ENCODE results near the gene THAP3.

Gene THAP3

GRCh38 chr1:6612641-6613360 is 11.9 kb upstream of the THAP3 start:
- DNase-seq = peak in 5 of 14 donors; percentile 54 to 84 (median 80)

DNA sequence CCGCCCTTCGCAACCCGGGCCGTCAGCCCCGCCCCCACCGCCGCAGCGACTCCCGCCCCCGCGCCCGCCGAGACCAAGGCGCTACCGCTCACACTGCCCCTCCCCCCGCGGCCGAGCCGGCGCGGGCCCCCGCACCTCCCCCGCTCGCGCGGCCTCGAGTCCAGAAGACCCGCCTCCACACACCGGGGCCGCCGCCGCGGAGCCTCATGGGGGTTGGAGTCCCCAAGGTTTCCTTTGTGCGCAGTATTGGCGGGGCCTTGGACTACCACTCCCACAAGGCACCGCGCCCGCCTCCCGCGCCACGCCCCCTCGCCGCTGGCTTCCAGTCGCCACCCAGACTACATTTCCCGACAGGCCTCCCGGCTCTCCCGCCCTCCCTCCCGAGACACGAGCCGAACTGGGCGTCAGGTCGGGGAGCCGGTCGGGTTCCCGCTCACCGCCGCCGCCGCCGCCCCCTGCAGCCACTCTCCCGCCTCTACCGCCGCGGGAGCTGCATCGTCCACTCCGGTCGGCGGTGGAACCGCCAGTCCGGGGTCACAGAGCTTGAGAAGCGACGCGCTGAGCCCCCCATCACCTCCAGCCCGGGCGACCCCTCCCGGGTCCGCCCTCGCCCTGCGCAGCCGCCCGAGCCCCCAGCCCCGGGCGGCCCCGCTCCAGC is 11.2 kb upstream of the THAP3 start, which contains the start of gene PHF13:
Gene PHF13, plus strand, starts transcription at position 371 of the 658 bp plus-strand sequence. CDS start 336 bp downstream, outside the sequence.
- DNase-seq = peak; percentile 96 to 100 (median 99)

DNA sequence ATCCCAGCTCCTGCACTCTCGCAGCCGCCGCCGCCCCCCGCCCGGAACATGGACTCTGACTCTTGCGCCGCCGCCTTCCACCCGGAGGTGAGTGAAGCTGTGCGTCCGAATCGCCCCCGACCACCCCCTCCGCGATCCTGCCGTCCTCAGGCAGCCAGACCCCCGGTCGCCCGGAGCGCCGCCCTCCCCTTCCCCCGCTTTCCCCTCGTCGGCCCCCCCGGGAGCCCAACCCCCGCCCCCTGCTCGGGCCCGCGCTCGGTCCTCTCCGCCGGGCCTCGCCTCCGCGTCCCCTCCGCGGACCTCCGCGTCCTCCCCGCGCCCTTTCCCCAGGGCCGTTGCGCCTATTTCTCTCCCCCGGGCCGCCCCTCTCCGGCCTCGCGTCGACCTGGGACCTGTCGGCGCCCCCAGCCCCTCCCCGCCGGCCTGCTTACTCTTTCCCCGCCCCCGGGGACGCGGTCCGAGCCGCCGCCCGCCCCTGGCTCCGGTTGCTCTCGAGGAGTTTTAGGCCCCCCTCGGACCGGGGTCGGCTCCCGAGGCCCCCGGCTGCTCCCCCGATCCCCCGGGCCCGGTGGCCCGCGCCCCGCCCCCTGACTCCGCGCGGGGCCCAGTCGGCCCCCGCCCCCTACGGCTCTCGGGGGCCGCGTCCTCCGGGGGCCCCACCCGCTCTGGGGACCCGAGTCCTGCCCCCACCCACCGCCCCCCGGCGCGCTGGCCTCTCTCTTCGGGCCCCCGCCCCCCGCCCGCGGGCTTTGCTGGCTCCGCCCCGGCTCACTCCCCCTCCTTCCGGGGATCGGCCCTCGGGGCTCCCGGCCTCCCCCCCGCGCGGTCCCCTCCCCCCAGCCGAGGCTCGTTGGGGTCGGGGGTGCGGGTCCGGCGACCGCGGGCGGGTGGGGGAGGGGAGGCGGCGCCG is 10.4 kb upstream of the THAP3 start:
- peak in 4 of 14 donors; percentile 22 to 67 (median 58) for DNase-seq

DNA sequence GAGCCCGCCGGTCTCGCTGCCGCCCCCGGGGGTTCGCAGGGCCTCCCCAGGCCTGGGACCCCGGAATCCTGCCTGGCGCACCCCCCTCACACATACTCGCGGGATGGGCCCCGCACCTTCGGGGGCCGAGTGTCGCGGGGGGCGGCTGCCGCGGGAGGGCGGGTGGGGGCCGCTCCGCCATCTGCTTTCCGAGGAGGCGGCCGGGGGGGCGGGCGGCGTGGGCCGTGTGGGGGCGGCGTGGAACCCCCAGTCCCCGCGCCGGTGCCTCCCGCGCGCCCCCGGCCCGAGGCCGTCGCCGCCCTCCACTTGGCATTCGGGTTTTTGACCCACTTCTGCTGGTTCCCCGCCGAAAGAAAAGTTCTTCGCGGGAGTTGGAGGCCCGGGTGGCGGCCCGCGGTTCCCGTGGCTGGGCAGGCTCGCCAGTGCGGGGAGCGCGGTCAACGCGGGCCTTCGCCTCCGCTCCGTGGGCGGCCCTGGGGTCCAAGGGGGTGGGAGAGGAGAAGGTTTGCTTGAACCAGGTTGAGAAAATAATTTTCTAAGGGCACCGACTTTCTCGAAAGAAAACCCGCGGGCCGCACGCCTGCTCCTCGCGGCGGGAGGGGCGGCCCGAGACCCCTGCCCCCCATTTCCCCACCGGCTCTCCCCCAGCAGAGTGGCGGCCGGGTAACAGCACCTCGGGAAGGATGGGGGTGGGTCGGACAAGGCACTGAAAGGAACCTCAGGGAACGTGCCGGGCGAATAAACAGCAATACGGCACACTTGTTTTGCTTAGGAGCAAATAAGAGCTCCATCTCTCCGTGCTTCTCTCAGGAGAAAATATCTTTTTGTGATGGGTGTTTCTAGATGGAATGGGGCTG is 9.5 kb upstream of the THAP3 start:
- peak in 2 of 14 donors; percentile 48 to 50 for DNase-seq

DNA sequence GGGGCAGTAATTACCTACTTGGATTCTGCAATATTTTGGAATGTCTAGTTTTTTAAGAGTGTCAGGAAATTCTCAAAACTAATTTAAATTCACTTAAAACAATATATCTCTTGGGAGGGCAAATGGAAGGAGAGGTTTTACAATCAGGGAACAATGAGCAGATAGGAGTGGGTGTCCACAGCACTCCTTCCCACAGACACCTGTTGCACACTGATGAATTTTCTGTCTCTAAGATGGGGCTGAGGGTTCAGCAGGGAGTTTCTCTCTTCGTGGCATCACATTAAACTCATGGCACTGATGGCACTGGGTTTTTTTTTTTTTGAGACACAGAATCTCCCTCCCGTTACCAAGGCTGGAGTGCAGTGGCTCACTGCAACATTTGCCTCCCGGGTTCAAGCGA is 5.6 kb upstream of the THAP3 start:
- DNase-seq = no peak

DNA sequence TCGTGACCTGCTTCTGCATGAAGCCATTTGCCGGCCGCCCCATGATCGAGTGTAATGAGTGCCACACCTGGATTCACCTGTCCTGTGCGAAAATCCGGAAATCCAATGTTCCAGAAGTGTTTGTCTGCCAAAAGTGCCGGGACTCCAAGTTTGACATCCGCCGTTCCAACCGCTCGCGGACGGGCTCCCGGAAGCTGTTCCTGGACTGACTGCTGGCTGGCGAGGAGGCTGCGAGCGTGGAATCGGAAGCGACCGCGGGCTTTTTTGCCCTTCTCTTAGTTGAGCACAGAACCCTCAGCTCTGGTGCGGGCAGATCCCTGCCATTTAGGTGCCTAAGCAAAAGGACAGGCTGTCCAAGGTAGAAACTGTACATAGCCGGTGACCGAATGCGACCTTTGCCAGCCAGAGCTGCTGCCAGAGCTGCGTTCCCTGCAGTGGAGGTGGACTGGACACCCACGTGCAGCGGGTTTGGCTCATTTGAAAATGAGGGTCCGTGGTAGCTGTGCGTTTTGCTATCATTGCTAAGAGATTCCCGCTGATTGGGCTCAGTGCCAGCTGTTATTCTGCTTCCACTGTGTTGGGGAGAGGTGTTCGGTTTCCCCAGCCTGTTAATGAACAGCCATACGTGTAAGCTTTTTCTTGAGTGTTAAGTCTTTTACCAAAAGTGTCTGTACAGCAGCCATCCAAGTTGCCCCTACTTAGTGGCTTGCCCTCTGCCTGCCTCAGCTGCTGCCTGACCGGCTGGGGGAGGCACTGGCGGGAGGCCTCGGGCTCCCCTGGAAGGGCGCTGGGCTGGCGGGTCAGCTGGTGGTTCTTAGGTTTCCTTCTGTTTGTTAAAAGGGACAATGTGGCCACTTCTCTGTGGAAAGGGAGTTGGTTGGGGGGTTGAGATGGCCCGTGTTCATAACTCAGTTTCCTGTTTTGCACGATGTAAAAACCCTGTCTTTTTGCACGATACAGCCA is 3.0 kb upstream of the THAP3 start:
- no peak for DNase-seq

GRCh38 chr1:6622396-6623152 is 2.1 kb upstream of the THAP3 start:
- no peak for DNase-seq

DNA sequence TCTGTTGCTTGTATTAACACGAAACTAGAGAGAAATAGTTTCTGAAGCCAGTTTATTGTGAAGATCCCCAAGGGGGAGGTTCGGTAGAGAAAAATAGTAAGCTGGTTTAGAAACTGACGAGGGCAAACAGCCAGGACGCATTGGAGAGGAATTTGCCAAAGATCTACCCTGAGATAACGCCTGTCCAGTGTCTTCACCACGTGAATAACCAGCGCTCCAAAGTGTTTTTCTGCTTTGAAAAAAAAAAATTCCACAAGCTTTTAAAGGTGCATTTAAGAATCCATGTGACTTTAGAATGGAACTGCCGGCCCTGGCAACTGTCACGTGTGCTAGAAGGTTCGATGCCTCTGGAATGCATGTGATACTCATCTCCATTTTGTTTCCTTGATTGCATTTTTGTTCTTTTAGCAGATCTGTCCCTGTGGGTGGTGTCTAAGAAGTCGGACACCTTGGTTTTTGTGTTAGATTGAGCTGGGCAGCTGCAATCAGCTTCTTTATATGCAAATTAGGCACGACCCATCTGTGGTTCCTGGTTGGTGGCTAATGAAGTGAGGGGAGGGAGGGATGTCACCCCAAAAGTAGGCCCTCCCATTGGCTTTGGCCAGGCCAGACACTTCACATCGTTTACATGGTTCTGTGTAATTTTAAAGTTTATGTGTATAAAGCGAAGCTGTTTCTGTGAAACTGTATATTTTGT is 1.3 kb upstream of the THAP3 start:
- DNase-seq = no peak

DNA sequence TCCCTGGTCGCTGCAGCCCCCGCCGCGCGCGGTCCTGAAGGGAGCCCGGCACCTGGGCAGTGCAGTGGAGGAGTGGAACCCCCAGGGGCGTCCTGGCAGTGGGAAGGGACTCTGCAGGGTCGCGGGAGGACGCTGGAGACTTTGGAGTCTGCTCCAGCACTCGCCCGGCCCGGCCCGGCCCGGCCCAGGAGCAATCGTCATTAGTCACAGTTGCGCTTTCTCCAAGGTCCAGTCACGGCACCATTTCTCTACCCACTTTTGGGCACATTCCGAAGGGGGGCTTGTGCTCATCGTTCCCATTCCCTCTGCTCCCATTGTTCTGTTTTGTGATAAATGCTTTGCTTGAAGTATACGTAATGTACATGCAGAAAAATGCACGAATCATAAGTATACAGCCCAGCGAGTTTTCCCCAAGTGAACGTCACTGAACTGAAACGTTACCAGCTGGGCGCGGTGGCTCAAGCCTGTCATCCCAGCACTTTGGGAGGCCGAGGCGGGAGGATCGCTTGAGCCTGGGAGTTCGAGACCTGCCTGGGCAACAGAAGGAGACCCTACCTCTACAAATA is 999 bp downstream of the THAP3 start:
- peak in 2 of 14 donors; percentile 42 to 49 for DNase-seq

GRCh38 chr1:6627031-6627430 is 2.4 kb downstream of the THAP3 start:
- DNase-seq = no peak

DNA sequence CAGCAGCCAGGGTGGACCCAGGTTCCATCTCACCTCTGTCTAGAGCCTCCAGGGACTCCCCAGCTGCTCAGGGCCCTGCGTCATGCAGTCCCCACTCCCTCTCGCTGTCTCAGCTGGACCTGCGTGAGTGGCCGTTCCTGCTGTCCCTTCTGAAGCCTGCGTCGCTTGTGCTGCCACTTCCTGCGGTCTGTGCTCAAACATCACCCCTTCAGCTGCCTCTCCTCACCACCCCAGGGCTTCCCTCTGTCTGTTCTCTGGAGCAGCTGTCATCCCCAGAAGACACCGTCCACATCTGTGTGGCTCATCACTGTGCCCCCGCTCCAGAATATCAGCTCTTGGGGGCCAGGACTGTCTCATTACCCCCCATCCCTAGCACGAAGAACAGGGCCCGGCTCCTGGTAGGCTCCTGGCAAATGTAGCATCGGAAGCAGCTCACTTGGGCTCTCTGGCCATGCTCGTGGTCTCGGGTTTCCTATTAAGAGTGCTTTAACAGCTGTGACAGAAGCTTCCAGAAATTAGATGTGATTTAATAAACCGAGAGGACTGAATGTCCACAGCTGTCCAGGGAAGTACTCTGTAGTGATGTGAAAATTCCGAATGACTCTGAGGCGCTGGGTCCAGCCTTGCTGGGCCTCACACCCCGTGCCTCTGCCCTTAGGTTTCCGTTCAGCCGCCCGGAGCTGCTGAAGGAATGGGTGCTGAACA is 3.3 kb downstream of the THAP3 start:
- DNase-seq = no peak

- no peak for DNase-seq
Measured at GRCh38 chr1:6628971-6629479, 4.4 kb downstream of the THAP3 start.

- DNase-seq = no peak
Measured at GRCh38 chr1:6630027-6630426, 5.4 kb downstream of the THAP3 start.

DNA sequence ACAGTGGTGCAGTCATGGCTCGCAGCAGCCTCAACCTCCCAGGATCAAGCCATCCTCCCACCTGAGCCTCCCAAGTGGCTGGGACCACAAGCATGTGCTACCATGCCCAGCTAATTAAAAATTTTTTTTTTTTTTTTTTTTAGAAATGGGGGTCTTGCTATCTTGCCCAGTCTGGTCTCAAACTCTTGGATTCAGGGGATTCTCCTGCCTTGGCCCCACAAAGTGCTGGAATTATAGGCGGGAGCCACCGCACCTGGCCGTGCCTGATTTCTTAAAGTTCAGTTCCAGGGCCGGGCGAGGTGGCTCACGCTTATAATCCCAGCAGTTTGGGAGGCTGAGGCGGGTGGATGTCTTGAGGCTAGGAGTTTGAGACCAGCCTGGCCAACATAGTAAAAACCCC is 6.4 kb downstream of the THAP3 start:
- DNase-seq = no peak

DNA sequence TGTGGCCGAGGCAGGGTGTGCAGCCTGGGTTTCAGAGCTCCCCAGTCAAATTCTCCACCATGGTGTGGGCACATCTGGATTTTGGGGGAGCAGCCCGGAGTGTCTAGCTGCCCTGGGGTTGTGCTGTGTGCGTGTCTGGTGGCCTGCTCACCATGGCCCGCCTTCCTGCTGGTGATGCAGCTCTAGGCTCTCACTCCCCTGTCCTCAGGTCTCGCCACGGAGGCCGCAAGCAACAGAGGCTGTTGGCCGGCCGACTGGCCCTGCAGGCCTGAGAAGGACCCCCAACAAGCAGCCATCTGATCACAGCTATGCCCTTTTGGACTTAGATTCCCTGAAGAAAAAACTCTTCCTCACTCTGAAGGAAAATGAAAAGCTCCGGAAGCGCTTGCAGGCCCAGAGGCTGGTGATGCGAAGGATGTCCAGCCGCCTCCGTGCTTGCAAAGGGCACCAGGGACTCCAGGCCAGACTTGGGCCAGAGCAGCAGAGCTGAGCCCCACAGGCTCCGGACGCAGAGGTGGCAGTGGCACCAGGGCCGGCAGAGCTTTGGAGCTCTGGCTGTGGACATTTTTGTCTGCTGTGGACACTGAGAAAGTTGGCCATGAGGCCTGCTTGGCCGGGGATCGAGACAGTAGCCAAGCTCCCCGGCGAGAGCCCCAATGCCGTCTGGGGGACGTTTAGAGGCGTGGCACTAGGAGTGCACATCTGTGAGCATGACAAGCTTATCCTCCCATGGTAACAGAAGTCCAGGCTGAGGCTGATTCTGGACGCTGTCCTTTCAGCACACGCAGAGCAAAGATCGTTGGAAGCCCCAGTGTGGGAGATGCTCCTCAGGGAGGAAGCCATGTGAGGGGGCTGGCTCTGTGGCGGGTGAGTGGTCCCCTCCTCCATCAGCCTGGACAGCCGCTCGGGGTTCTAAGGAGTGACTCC is 8.2 kb downstream of the THAP3 start:
- DNase-seq = no peak

DNA sequence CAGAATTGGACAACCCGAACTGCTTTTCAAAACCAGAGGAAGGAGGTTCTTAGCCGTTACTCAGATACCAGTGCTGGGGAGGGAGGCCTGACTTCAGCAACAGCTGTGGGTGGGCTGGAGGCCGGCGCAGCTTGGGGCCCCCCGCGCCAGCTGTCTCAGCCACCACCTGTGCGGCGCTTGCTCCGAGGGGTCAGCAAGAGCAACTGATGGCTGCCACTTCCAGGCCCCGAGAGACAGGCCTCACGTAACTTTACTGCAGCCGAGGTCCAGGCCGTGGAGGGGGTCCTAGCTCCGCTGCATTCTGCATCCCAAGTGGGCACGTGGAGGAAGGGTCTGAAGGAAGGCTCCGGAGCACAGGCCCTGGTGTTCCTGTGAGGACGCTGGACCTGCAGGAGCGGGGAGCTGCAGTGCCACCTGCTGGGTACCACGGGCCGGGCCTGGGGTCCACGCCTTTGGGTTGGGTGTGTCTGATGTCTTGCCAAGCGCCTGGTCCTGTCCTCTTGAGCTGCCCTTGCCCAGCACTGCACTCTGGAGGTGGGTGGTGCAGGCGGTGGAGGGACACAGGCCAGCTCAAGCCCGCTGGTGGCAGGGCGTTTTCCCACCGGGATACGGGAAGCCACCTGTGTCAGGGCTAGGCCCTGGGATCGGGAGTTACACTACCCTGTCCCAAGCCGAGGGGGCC is 9.8 kb downstream of the THAP3 start:
- DNase-seq = peak in 2 of 14 donors; percentile 10 to 17
